ENCODE measurements around the gene MAN2B2. TPM values are rescaled to one million over a fixed set of nuclear protein-coding genes. Genes with fewer than 3 reads are reported as not detected.

The MAN2B2 gene
- total and polyA plus RNA-seq, 9 donors, result 19.1 to 49.2 (median 40.0) TPM

GRCh38 chr4:6555519-6555918 lies 19.5 kb upstream of the MAN2B2 start:
- Histone ChIP-seq H3K9me3 (no peaks in the 10 kb centered on the region), H3K27me3 (no peaks in the 10 kb centered on the region), H3K4me3 (no peak overlapping the region), H3K4me1 (ENCODE audit: insufficient read depth) (no peaks in the 10 kb centered on the region), H3K36me3 (no peaks in the 10 kb centered on the region), H3K27ac (no peak overlapping the region)
- TF ChIP-seq EP300 (IDR thresholded peaks at IDR 0.05), result no peak
- TF ChIP-seq CTCF (IDR thresholded peaks at IDR 0.05), result no peak
- TF ChIP-seq POLR2A (IDR thresholded peaks at IDR 0.05), result no peak
- no peak for DNase-seq
- intact Hi-C loops (cut with DNase I), result no loop called here
- 82 to 84% (median 82%) methylated on average over 13 of the region's 13 CpGs for WGBS, 3 donors

- Histone ChIP-seq H3K9me3 (no peaks in the 10 kb centered on the region), H3K27me3 (no peaks in the 10 kb centered on the region), H3K27ac (no peak overlapping the region), H3K4me1 (ENCODE audit: insufficient read depth) (no peaks in the 10 kb centered on the region), H3K36me3 (no peaks in the 10 kb centered on the region), H3K4me3 (no peak overlapping the region)
- intact Hi-C loops (cut with DNase I), result no loop called here
- TF ChIP-seq POLR2A (IDR thresholded peaks at IDR 0.05) (no peak), EP300 (IDR thresholded peaks at IDR 0.05) (no peak), CTCF (IDR thresholded peaks at IDR 0.05) (no peak)
- WGBS, 3 donors, result 70 to 84% (median 73%) methylated on average over 6 of the region's 6 CpGs
- DNase-seq, result no peak
Observed at GRCh38 chr4:6556263-6556662, 18.7 kb upstream of the MAN2B2 start.

DNA sequence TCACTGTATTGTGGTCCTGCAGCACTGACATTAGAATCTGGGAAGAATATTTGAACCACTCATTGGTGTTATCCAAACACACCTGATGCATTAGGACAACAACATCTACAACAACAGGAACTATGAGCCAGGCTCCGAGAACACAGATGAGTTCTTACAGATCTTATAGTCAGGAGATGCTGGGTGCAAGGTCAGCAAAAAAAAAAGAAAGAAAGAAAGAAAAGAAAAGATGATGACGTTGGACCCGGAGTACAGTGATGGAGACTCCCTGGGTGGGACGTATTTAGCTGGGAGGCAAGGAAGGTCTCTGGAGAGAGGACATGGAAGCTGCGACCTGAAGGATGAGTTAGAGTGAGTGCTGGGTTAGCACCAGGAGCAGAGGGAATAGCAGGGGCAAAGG lies 17.8 kb upstream of the MAN2B2 start:
- TF ChIP-seq CTCF (IDR thresholded peaks at IDR 0.05), result no peak
- no peak for TF ChIP-seq POLR2A (IDR thresholded peaks at IDR 0.05)
- TF ChIP-seq EP300 (IDR thresholded peaks at IDR 0.05), result no peak
- 64 to 75% (median 65%) methylated on average over 5 of the region's 5 CpGs for WGBS, 3 donors

DNA sequence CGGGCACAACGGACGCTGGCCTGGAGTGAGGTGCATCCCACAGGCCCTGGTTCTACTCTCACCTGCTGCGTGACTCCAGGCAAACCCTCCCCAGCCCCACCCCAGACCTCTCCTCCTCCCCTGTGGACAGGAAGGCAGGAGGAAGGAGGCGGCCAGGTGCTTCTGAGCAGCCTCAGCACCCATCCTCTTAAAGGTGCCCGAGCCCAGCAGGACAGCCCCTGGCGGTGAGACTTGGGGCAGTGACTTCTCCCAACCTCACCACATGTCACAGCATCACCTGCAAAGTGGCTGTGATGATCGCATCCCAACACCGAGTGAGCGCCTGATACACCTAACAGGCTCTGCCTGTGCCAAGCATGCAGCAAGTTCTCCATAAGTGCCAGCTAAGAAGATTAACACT lies 17.1 kb upstream of the MAN2B2 start:
- Histone ChIP-seq H3K27ac (no peak overlapping the region), H3K4me1 (ENCODE audit: insufficient read depth) (no peaks in the 10 kb centered on the region), H3K36me3 (no peaks in the 10 kb centered on the region), H3K27me3 (no peaks in the 10 kb centered on the region), H3K4me3 (no peak overlapping the region), H3K9me3 (no peaks in the 10 kb centered on the region)
- intact Hi-C loops (cut with DNase I), result no loop called here
- no peak for TF ChIP-seq CTCF (IDR thresholded peaks at IDR 0.05)
- TF ChIP-seq POLR2A (IDR thresholded peaks at IDR 0.05), result no peak
- no peak for TF ChIP-seq EP300 (IDR thresholded peaks at IDR 0.05)
- WGBS, 3 donors, result 74 to 80% (median 78%) methylated on average over 10 of the region's 10 CpGs
- DNase-seq, result no peak

More for the DNA sequence above, 17.8 kb upstream of the MAN2B2 start:
- H3K36me3 ChIP-seq, result no peaks in the 10 kb centered on the region
- no peaks in the 10 kb centered on the region for H3K27me3 ChIP-seq
- no peak overlapping the region for H3K4me3 ChIP-seq
- intact Hi-C loops (cut with DNase I), result no loop called here
- H3K4me1 ChIP-seq (ENCODE audit: insufficient read depth), result no peaks in the 10 kb centered on the region
- H3K9me3 ChIP-seq, result no peaks in the 10 kb centered on the region
- DNase-seq, result no peak
- no peak overlapping the region for H3K27ac ChIP-seq
